Osteocyte (in vitro differentiated cells): Measurements from ENCODE around the gene GALP. TPM values are rescaled to one million over a fixed set of nuclear protein-coding genes. Genes with fewer than 3 reads are reported as not detected.
"Not testable (repeated sequence)": the region's sequence is repeated elsewhere in the genome, so short reads cannot be mapped to it uniquely, and the experiment has no call there.

ENCODE experiments used
- DNase-seq: peaks from one replicate; pipeline ENCODE4 v3.0.0; 2021; ENCODE audit warnings: mixed read lengths; ENCODE audit not compliant: unreplicated experiment; ENCODE audit errors: extremely low spot score
- H3K27ac Mint-ChIP-seq: one replicate; pipeline ENCODE4 v1.8.0; 2021; ENCODE audit warnings: mild to moderate bottlenecking, mixed read lengths; ENCODE audit not compliant: unreplicated experiment
- H3K27me3 Mint-ChIP-seq: one replicate; pipeline ENCODE4 v1.8.0; 2021; ENCODE audit warnings: mixed read lengths; ENCODE audit not compliant: unreplicated experiment
- H3K36me3 Mint-ChIP-seq: one replicate; pipeline ENCODE4 v1.8.0; 2021; ENCODE audit warnings: mixed read lengths; ENCODE audit not compliant: unreplicated experiment
- H3K4me1 Mint-ChIP-seq: one replicate; pipeline ENCODE4 v1.8.0; 2021; ENCODE audit warnings: mixed read lengths; ENCODE audit not compliant: unreplicated experiment
- H3K4me3 Mint-ChIP-seq: one replicate; pipeline ENCODE4 v1.8.0; 2021; ENCODE audit warnings: mild to moderate bottlenecking, moderate library complexity, mixed read lengths; ENCODE audit not compliant: unreplicated experiment
- H3K9me3 Mint-ChIP-seq: one replicate; pipeline ENCODE4 v1.8.0; 2021; ENCODE audit warnings: mixed read lengths; ENCODE audit not compliant: unreplicated experiment
- long read RNA-seq: library from polyadenylated mRNA; unstranded; transcript quantifications from one replicate; pipeline ENCODE4 v2.0.0, GENCODE V29; 2021
- total RNA-seq: library from RNA; stranded (reverse); gene quantifications from 2 replicates; pipeline ENCODE4 v1.2.1, GENCODE V29; 2021
- TF ChIP-seq, protein P1 (sequence below): fragments of 200-600 bp; sonication (generic); IDR thresholded peaks from 2 replicates; pipeline ENCODE4 v1.5.0; 2021; ENCODE audit warnings: antibody characterized with exemption, mild to moderate bottlenecking, moderate library complexity

The GALP gene
- total RNA-seq, result not detected in 2 replicates
- long read RNA-seq, result 0 reads

DNA sequence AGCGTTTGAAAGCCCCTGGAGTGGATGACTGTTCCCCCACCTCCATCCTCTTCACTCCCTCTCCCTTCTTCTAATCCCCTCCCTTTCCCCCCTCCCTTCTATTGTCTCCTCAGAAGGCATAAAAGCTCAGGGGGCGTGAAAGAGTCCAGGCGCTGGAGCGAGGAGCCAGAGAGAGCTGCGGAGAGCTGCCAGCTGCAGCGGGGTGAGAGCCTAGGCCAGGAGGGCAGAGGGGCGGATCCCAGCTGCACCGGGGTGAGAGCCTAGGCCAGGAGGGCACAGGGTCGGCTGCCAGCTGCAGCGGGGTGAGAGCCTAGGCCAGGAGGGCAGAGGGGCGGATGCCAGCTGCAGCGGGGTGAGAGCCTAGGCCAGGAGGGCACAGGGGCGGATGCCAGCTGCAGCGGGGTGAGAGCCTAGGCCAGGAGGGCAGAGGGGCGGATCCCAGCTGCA is at the start of gene GALP:
Gene GALP (plus strand): TSS at position 148 of the 447 bp plus-strand sequence. CDS start 1,101 bp downstream, outside the sequence.
- DNase-seq, H3K36me3 Mint-ChIP-seq, H3K27me3 Mint-ChIP-seq, H3K4me3 Mint-ChIP-seq, H3K9me3 Mint-ChIP-seq, H3K4me1 Mint-ChIP-seq, H3K27ac Mint-ChIP-seq: not testable (repeated sequence)

- H3K9me3 Mint-ChIP-seq, result no peaks in the 10 kb centered on the region
- no peaks in the 10 kb centered on the region for H3K27me3 Mint-ChIP-seq
- no peak overlapping the region for H3K4me3 Mint-ChIP-seq
- no peak for DNase-seq
- peaks cover under 1% of the 10 kb centered on the region for H3K4me1 Mint-ChIP-seq
- no peak overlapping the region for H3K27ac Mint-ChIP-seq
- TF ChIP-seq, protein P1, sequence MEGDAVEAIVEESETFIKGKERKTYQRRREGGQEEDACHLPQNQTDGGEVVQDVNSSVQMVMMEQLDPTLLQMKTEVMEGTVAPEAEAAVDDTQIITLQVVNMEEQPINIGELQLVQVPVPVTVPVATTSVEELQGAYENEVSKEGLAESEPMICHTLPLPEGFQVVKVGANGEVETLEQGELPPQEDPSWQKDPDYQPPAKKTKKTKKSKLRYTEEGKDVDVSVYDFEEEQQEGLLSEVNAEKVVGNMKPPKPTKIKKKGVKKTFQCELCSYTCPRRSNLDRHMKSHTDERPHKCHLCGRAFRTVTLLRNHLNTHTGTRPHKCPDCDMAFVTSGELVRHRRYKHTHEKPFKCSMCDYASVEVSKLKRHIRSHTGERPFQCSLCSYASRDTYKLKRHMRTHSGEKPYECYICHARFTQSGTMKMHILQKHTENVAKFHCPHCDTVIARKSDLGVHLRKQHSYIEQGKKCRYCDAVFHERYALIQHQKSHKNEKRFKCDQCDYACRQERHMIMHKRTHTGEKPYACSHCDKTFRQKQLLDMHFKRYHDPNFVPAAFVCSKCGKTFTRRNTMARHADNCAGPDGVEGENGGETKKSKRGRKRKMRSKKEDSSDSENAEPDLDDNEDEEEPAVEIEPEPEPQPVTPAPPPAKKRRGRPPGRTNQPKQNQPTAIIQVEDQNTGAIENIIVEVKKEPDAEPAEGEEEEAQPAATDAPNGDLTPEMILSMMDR, result no peak
- H3K36me3 Mint-ChIP-seq, result no peaks in the 10 kb centered on the region
These were observed 48.6 kb upstream of the GALP start for GRCh38 chr19:56126983-56127780.

DNA sequence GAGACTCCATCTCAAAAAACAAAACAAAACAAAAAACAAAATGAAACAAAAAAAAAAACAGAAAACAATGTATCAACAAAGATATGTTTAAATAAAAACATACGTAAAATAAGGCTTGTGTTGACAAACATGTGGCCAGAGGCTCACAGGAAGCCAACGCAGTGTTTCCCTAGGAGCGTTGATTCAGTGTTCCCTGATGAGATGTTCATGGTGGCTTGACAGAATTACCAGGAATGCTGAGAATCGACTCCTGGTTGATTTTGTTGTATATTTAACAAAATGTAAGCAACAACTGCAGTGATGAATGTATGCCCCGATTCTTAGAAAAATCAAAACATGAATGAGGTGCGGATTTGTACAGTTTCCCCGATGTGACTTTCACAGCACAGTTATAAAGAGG is 45.8 kb upstream of the GALP start:
- H3K27ac Mint-ChIP-seq, result no peak overlapping the region
- TF ChIP-seq, protein P1, result no peak
- no peaks in the 10 kb centered on the region for H3K36me3 Mint-ChIP-seq
- no peak for DNase-seq
- H3K4me3 Mint-ChIP-seq, result no peak overlapping the region
- H3K27me3 Mint-ChIP-seq, result no peaks in the 10 kb centered on the region
- no peaks in the 10 kb centered on the region for H3K9me3 Mint-ChIP-seq
- peaks cover 13% of the 10 kb centered on the region for H3K4me1 Mint-ChIP-seq

GRCh38 chr19:56131651-56132050 is 44.2 kb upstream of the GALP start:
- no peak overlapping the region for H3K27ac Mint-ChIP-seq
- no peak for DNase-seq
- no peaks in the 10 kb centered on the region for H3K9me3 Mint-ChIP-seq
- H3K36me3 Mint-ChIP-seq, result no peaks in the 10 kb centered on the region
- H3K27me3 Mint-ChIP-seq, result no peaks in the 10 kb centered on the region
- peaks cover 13% of the 10 kb centered on the region for H3K4me1 Mint-ChIP-seq
- TF ChIP-seq, protein P1, result no peak
- H3K4me3 Mint-ChIP-seq, result no peak overlapping the region

GRCh38 chr19:56132316-56132822 is 43.4 kb upstream of the GALP start:
- no peaks in the 10 kb centered on the region for H3K36me3 Mint-ChIP-seq
- TF ChIP-seq, protein P1, result no peak
- H3K4me3 Mint-ChIP-seq, result no peak overlapping the region
- no peaks in the 10 kb centered on the region for H3K9me3 Mint-ChIP-seq
- no peak for DNase-seq
- peak overlapping the region; percentile 50 for H3K27ac Mint-ChIP-seq
- H3K4me1 Mint-ChIP-seq, result peaks cover 13% of the 10 kb centered on the region
- H3K27me3 Mint-ChIP-seq, result no peaks in the 10 kb centered on the region
